ENCODE results near the gene MTUS2. TPM values are rescaled to one million over a fixed set of nuclear protein-coding genes. Genes with fewer than 3 reads are reported as not detected.

The MTUS2 gene
- total and polyA plus RNA-seq, 3 experiments from 2014 or later = 0.60 TPM; not detected in 2

DNA sequence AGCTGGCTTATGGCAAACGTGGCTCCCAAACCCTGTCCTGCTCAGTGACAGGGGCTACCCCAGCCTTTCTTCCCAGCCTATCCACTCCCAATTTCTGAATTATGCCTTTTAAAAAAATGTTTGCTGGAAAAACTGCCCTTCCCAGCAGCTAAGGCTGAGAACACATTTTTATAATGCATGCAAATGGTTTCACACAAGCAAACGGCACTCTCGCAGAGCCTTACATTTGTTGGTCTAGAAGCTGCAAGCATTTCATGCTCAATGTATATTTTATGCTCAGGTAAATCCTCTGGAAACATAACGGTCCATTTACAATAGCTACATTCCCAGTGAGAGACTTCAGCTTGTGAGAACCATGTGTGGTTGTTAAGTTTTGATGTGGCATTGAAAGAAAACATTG lies 713.9 kb downstream of the MTUS2 start:
- DNase-seq = no peak
- Mint-ChIP-seq H3K27ac (peak overlapping the region in 1 of 8 donors; percentile 74), H3K4me3 (no peak overlapping the region), H3K9me3 (no peaks in the 10 kb centered on the region), H3K4me1 (peaks cover 24 to 32% (median 25%) of the 10 kb centered on the region in 3 donors), H3K36me3 (peaks cover 5 to 69% (median 18%) of the 10 kb centered on the region in 3 donors), H3K27me3 (no peaks in the 10 kb centered on the region)
- CTCF ChIA-PET = no interaction called here
- H3K27ac ChIP-seq (ENCODE audit: low read depth, low read length) = no peak overlapping the region
- H3K27me3 ChIP-seq (ENCODE audit: insufficient read depth, low read length, poor library complexity, severe bottlenecking) = no peaks in the 10 kb centered on the region
- peaks cover 10% of the 10 kb centered on the region for H3K36me3 ChIP-seq (ENCODE audit: insufficient read depth, low read length)
- no peak overlapping the region for H3K4me3 ChIP-seq (ENCODE audit: low read length)
- no peaks in the 10 kb centered on the region for H3K4me1 ChIP-seq (ENCODE audit: insufficient read depth, low read length)
- POLR2A ChIA-PET = no interaction called here
- no peaks in the 10 kb centered on the region for H3K9me3 ChIP-seq (ENCODE audit: low read length)

DNA sequence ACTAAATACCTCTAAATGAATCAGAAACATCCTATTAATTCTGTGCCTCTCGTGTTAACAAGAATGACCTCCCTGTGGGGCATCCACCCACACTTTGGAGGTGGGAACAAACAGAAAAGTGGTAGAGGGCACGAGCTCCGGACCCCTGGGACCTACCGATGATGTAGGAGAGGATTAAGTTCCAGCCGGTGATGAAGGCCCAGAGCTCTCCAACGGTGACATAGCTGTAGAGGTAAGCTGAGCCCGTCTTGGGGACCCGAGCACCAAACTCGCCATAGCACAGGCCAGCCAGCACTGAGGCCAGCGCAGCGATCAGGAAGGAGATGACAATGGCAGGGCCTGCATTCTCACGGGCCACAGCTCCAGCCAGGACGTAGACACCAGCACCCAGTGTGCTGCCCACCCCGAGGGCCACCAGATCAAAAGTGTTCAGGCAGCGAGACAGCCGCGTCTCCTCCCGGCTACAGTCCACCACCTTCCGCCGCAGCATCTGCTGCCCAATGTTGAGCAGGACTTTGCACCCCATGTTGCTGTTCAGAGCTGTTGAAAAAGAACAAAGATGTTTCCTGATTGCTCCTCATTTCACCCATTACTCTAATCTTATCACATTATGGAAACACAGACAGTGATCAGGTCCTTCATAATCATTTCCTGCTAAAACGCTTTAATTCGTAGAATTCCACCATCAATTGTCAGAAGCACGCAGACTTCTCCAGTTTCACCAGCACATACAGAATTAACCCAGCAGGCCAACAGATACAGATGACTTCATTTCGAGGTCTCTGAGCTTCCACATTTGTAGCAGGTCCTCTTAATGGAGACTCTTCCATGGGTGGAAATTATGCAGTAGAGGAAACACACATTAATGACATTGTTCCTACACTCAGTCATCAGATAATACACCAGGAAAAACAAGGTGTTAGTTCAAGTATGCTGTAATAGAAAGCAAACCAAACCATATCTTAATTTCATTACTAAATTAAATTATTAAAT lies 715.8 kb downstream of the MTUS2 start:
- H3K36me3 ChIP-seq (ENCODE audit: insufficient read depth, low read length) = peaks cover 10% of the 10 kb centered on the region
- no peak overlapping the region for H3K4me3 Mint-ChIP-seq
- no peak for DNase-seq
- H3K4me1 ChIP-seq (ENCODE audit: insufficient read depth, low read length) = no peaks in the 10 kb centered on the region
- H3K27me3 ChIP-seq (ENCODE audit: insufficient read depth, low read length, poor library complexity, severe bottlenecking) = no peaks in the 10 kb centered on the region
- peak overlapping the region in 4 of 8 donors; percentile 15 to 73 (median 50) for H3K27ac Mint-ChIP-seq
- no peaks in the 10 kb centered on the region for H3K9me3 Mint-ChIP-seq
- ChIA-PET CTCF (no interaction called here), POLR2A (no interaction called here)
- peaks cover 0 to 60% (median 12%) of the 10 kb centered on the region in 3 donors for H3K36me3 Mint-ChIP-seq
- no peak overlapping the region for H3K4me3 ChIP-seq (ENCODE audit: low read length)
- H3K27ac ChIP-seq (ENCODE audit: low read depth, low read length) = no peak overlapping the region
- H3K9me3 ChIP-seq (ENCODE audit: low read length) = no peaks in the 10 kb centered on the region
- no peaks in the 10 kb centered on the region for H3K27me3 Mint-ChIP-seq
- peaks cover 13 to 24% (median 16%) of the 10 kb centered on the region in 3 donors for H3K4me1 Mint-ChIP-seq

DNA sequence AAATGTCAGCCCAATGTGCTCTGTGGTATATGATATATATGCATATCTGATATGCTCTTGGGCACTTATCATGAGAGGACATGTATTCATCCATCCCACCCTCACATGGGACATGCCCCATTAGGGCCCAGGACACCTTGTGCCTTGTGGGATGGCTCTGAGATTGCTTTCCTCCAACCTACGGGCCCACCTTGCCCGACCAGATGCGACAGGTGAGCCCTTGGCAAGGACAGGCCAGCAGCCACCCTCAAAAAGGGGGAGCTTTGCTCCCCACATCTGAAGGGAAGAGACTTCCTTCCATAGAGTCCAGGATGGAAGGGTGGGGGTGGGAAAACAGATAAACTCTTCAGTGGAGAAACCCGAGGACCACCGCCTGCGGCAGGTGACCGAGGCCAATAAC lies 716.7 kb downstream of the MTUS2 start:
- POLR2A ChIA-PET = no interaction called here
- Histone ChIP-seq H3K4me1 (ENCODE audit: insufficient read depth, low read length) (no peaks in the 10 kb centered on the region), H3K36me3 (ENCODE audit: insufficient read depth, low read length) (peaks cover 10% of the 10 kb centered on the region), H3K27ac (ENCODE audit: low read depth, low read length) (no peak overlapping the region), H3K27me3 (ENCODE audit: insufficient read depth, low read length, poor library complexity, severe bottlenecking) (no peaks in the 10 kb centered on the region), H3K4me3 (ENCODE audit: low read length) (no peak overlapping the region), H3K9me3 (ENCODE audit: low read length) (no peaks in the 10 kb centered on the region)
- Mint-ChIP-seq H3K9me3 (no peaks in the 10 kb centered on the region), H3K27me3 (no peaks in the 10 kb centered on the region), H3K4me3 (no peak overlapping the region), H3K36me3 (peaks cover 0 to 59% (median 14%) of the 10 kb centered on the region in 3 donors), H3K4me1 (peaks cover 19 to 32% (median 19%) of the 10 kb centered on the region in 3 donors), H3K27ac (peak overlapping the region in 4 of 8 donors; percentile 12 to 63 (median 40))
- no peak for DNase-seq
- CTCF ChIA-PET = no interaction called here

DNA sequence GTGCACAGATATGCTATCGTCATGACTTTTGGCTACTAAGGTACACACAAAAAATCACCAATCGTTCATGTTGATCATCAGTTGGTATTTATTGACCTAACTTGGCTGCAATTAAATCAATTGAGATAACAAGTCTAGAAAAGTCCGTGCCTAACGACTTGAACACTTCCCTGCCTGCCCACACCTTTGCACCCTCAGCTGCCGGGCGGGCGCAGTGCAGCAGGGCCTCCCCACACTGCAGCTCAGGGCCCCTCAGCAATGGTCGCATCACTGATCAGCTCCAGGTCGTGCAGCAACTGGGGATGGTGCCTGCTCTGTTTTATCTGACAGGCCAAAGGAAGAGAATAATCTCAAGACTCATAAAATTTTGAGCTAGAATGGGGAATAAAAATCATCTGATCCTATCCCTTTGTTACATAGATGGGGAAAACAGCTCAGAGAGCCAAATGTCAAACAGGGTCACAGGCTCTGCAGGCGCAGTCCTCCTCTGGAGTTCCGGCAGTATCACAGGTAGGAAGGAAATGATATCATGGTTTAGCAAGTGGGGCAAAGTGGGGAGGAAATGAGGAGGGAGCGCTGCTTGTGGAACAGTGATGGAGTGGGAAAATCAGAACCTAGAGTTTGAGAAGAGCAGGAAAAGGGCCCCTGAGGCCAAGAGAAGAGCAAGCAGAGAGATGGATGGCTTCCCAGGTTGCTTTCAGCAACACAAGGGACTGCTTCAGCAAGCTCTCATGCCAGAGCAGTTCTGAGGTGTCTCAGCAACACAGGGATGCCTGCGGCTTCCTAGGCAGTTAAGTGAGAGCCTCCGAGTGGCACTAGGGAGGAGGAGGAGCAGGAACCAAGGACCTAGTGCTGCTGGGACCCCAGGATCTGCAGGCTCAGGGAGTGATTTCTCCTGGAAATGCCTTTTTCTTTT lies 717.9 kb downstream of the MTUS2 start:
- H3K36me3 ChIP-seq (ENCODE audit: insufficient read depth, low read length) = peaks cover 1% of the 10 kb centered on the region
- H3K4me3 ChIP-seq (ENCODE audit: low read length) = no peak overlapping the region
- Mint-ChIP-seq H3K27me3 (no peaks in the 10 kb centered on the region), H3K4me1 (peaks cover 21 to 38% (median 24%) of the 10 kb centered on the region in 3 donors), H3K9me3 (no peaks in the 10 kb centered on the region), H3K36me3 (peaks cover 0 to 50% (median 14%) of the 10 kb centered on the region in 3 donors), H3K27ac (peak overlapping the region in 6 of 8 donors; percentile 10 to 86 (median 42)), H3K4me3 (no peak overlapping the region)
- H3K4me1 ChIP-seq (ENCODE audit: insufficient read depth, low read length) = no peaks in the 10 kb centered on the region
- POLR2A ChIA-PET = no interaction called here
- no peak for DNase-seq
- no peaks in the 10 kb centered on the region for H3K9me3 ChIP-seq (ENCODE audit: low read length)
- no peak overlapping the region for H3K27ac ChIP-seq (ENCODE audit: low read depth, low read length)
- CTCF ChIA-PET = no interaction called here
- no peaks in the 10 kb centered on the region for H3K27me3 ChIP-seq (ENCODE audit: insufficient read depth, low read length, poor library complexity, severe bottlenecking)

DNA sequence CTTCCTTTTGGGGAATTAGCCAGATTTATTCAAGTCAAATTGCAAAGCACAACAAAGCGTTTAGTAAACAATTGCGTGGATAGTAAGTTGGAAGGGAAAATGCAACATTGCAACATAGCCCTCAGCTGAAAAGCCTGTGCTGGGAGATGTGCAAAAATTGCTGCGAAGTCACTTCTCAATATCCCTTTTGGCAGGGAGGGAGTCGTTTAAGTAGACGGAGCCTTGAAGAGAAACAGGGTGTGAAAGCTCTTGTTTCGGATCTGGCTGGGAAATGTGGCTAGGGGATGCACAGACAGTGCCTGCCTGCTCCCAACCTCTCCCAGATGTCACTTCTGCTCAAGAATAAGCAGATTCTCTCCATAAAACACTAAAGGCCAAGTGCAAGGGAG lies 718.5 kb downstream of the MTUS2 start:
- Mint-ChIP-seq H3K27ac (peak overlapping the region in 3 of 8 donors; percentile 24 to 86 (median 58)), H3K4me1 (peaks cover 21 to 38% (median 29%) of the 10 kb centered on the region in 3 donors), H3K27me3 (no peaks in the 10 kb centered on the region), H3K36me3 (peaks cover 0 to 50% (median 12%) of the 10 kb centered on the region in 3 donors), H3K9me3 (no peaks in the 10 kb centered on the region), H3K4me3 (no peak overlapping the region)
- H3K4me1 ChIP-seq (ENCODE audit: insufficient read depth, low read length) = no peaks in the 10 kb centered on the region
- H3K4me3 ChIP-seq (ENCODE audit: low read length) = no peak overlapping the region
- ChIA-PET POLR2A (no interaction called here), CTCF (no interaction called here)
- H3K27me3 ChIP-seq (ENCODE audit: insufficient read depth, low read length, poor library complexity, severe bottlenecking) = no peaks in the 10 kb centered on the region
- H3K36me3 ChIP-seq (ENCODE audit: insufficient read depth, low read length) = no peaks in the 10 kb centered on the region
- H3K27ac ChIP-seq (ENCODE audit: low read depth, low read length) = no peak overlapping the region
- no peak for DNase-seq
- no peaks in the 10 kb centered on the region for H3K9me3 ChIP-seq (ENCODE audit: low read length)

DNA sequence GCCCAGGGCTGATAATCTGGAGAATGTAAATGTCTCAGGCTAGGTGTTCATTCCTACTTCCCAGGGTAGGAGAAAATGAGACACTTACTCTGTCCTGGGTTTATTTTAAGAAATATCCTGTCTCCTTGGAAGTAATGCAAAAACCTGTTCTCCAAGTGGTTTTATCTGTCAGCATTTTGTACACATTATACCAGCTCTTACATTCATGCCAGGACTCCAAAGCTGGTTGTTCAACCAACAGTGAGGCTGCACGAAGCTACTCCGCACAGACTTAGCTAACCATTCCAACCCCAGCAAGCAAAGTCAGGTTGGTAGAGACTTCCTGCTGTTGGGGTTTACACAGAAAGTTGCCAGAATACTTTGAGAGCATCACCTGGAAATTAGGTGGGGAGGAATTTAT lies 719.7 kb downstream of the MTUS2 start:
- CTCF ChIA-PET = no interaction called here
- H3K27ac ChIP-seq (ENCODE audit: low read depth, low read length) = no peak overlapping the region
- H3K4me1 ChIP-seq (ENCODE audit: insufficient read depth, low read length) = no peaks in the 10 kb centered on the region
- H3K9me3 Mint-ChIP-seq = no peaks in the 10 kb centered on the region
- H3K4me1 Mint-ChIP-seq = peaks cover 21 to 41% (median 38%) of the 10 kb centered on the region in 3 donors
- POLR2A ChIA-PET = no interaction called here
- H3K27me3 ChIP-seq (ENCODE audit: insufficient read depth, low read length, poor library complexity, severe bottlenecking) = no peaks in the 10 kb centered on the region
- H3K4me3 ChIP-seq (ENCODE audit: low read length) = no peak overlapping the region
- no peaks in the 10 kb centered on the region for H3K36me3 ChIP-seq (ENCODE audit: insufficient read depth, low read length)
- peaks cover 0 to 44% (median 13%) of the 10 kb centered on the region in 3 donors for H3K36me3 Mint-ChIP-seq
- H3K27ac Mint-ChIP-seq = no peak overlapping the region
- no peaks in the 10 kb centered on the region for H3K27me3 Mint-ChIP-seq
- no peaks in the 10 kb centered on the region for H3K9me3 ChIP-seq (ENCODE audit: low read length)
- no peak for DNase-seq
- no peak overlapping the region for H3K4me3 Mint-ChIP-seq

DNA sequence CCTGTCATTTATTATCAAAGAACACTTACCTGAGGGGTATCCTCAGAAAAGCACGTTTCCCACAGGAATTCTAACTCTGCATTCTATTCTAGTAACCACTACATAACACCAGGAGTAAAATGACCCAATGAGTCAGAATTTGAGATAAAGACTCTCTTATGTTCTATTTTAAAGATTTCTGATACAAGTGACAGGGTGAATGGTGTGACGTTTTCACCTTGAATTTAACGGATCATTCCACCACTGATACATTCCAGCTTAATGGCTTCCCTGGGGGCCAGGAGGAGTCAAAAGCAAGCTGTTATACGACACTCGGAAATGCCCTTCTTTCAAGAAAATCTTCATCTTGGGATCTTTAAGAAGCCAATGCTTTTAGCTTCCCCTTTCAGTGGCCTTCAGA lies 720.2 kb downstream of the MTUS2 start:
- no peaks in the 10 kb centered on the region for H3K27me3 ChIP-seq (ENCODE audit: insufficient read depth, low read length, poor library complexity, severe bottlenecking)
- H3K4me1 ChIP-seq (ENCODE audit: insufficient read depth, low read length) = no peaks in the 10 kb centered on the region
- peak overlapping the region in 1 of 8 donors; percentile 44 for H3K27ac Mint-ChIP-seq
- ChIA-PET POLR2A (no interaction called here), CTCF (no interaction called here)
- no peak for DNase-seq
- no peak overlapping the region for H3K4me3 Mint-ChIP-seq
- H3K36me3 ChIP-seq (ENCODE audit: insufficient read depth, low read length) = no peaks in the 10 kb centered on the region
- H3K9me3 ChIP-seq (ENCODE audit: low read length) = no peaks in the 10 kb centered on the region
- H3K27ac ChIP-seq (ENCODE audit: low read depth, low read length) = no peak overlapping the region
- H3K36me3 Mint-ChIP-seq = peaks cover 0 to 43% (median 13%) of the 10 kb centered on the region in 3 donors
- no peak overlapping the region for H3K4me3 ChIP-seq (ENCODE audit: low read length)
- no peaks in the 10 kb centered on the region for H3K9me3 Mint-ChIP-seq
- H3K4me1 Mint-ChIP-seq = peaks cover 23 to 44% (median 41%) of the 10 kb centered on the region in 3 donors
- H3K27me3 Mint-ChIP-seq = no peaks in the 10 kb centered on the region

DNA sequence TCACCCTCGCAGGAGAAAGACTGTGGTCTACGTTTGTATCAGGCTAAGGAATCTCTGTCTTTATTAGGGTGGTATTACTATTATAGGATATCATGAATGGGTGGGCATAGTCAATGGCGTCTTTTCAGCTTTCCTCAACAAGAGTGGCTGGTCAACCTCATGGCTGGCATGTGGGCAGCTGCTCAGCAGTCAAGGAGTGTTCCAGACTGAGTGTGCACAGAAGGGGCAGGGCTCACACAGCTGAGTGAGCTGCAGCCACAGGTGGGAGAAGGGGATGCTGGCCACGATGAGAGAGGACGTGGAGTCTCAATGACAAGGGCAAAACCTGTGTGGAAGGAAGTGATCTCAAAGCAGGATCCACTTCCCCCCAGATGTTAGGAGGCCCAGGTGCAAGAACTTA lies 720.7 kb downstream of the MTUS2 start:
- Mint-ChIP-seq H3K4me1 (peaks cover 23 to 45% (median 43%) of the 10 kb centered on the region in 3 donors), H3K9me3 (no peaks in the 10 kb centered on the region), H3K27me3 (no peaks in the 10 kb centered on the region), H3K4me3 (no peak overlapping the region), H3K36me3 (peaks cover 0 to 43% (median 12%) of the 10 kb centered on the region in 3 donors), H3K27ac (peak overlapping the region in 4 of 8 donors; percentile 6 to 75 (median 57))
- Histone ChIP-seq H3K27me3 (ENCODE audit: insufficient read depth, low read length, poor library complexity, severe bottlenecking) (no peaks in the 10 kb centered on the region), H3K4me3 (ENCODE audit: low read length) (no peak overlapping the region), H3K4me1 (ENCODE audit: insufficient read depth, low read length) (no peaks in the 10 kb centered on the region), H3K36me3 (ENCODE audit: insufficient read depth, low read length) (no peaks in the 10 kb centered on the region), H3K27ac (ENCODE audit: low read depth, low read length) (no peak overlapping the region), H3K9me3 (ENCODE audit: low read length) (no peaks in the 10 kb centered on the region)
- CTCF ChIA-PET = no interaction called here
- POLR2A ChIA-PET = no interaction called here
- no peak for DNase-seq
